ENCODE results near the gene POC1B.

Gene POC1B

GRCh38 chr12:89421092-89421835 is 104.6 kb downstream of the POC1B start:
- TF ChIP-seq CTCF (IDR thresholded peaks at IDR 0.05): no peak
- Histone ChIP-seq H3K27me3 (no peaks in the 10 kb centered on the region), H3K4me1 (ENCODE audit: control insufficient read depth in 1 of 2, insufficient read depth in 1 of 2, low read depth in 1 of 2, low read length in 1 of 2) (peaks cover 29 to 39% of the 10 kb centered on the region in 2 experiments), H3K27ac (no peak overlapping the region), H3K4me3 (ENCODE audit: low read depth in 1 of 2, low read length in 1 of 2) (no peak overlapping the region), H3K9me3 (no peaks in the 10 kb centered on the region), H3K36me3 (no peaks in the 10 kb centered on the region)

- Histone ChIP-seq H3K4me3 (ENCODE audit: low read depth in 1 of 2, low read length in 1 of 2) (no peak overlapping the region), H3K27ac (peak overlapping the region; percentile 14), H3K27me3 (no peaks in the 10 kb centered on the region), H3K4me1 (ENCODE audit: control insufficient read depth in 1 of 2, insufficient read depth in 1 of 2, low read depth in 1 of 2, low read length in 1 of 2) (peaks cover 13 to 20% of the 10 kb centered on the region in 2 experiments), H3K9me3 (no peaks in the 10 kb centered on the region), H3K36me3 (no peaks in the 10 kb centered on the region)
- no peak for TF ChIP-seq CTCF (IDR thresholded peaks at IDR 0.05)
These were observed 107.5 kb downstream of the POC1B start for GRCh38 chr12:89418228-89418910.

GRCh38 chr12:89417246-89417977 is 108.4 kb downstream of the POC1B start:
- H3K27ac ChIP-seq: no peak overlapping the region
- no peak for TF ChIP-seq CTCF (IDR thresholded peaks at IDR 0.05)
- H3K4me3 ChIP-seq (ENCODE audit: low read depth in 1 of 2, low read length in 1 of 2): no peak overlapping the region
- H3K27me3 ChIP-seq: no peaks in the 10 kb centered on the region
- H3K4me1 ChIP-seq (ENCODE audit: control insufficient read depth in 1 of 2, insufficient read depth in 1 of 2, low read depth in 1 of 2, low read length in 1 of 2): peaks cover 16 to 19% of the 10 kb centered on the region in 2 experiments
- no peaks in the 10 kb centered on the region for H3K9me3 ChIP-seq
- H3K36me3 ChIP-seq: no peaks in the 10 kb centered on the region

- Histone ChIP-seq H3K36me3 (no peaks in the 10 kb centered on the region), H3K4me1 (ENCODE audit: control insufficient read depth in 1 of 2, insufficient read depth in 1 of 2, low read depth in 1 of 2, low read length in 1 of 2) (peaks cover 16 to 19% of the 10 kb centered on the region in 2 experiments), H3K27me3 (no peaks in the 10 kb centered on the region), H3K9me3 (no peaks in the 10 kb centered on the region), H3K27ac (no peak overlapping the region), H3K4me3 (ENCODE audit: low read depth in 1 of 2, low read length in 1 of 2) (no peak overlapping the region)
- TF ChIP-seq CTCF (IDR thresholded peaks at IDR 0.05): no peak
These were observed 109.6 kb downstream of the POC1B start for GRCh38 chr12:89416049-89416792.

- Histone ChIP-seq H3K4me3 (ENCODE audit: low read depth in 1 of 2, low read length in 1 of 2) (no peak overlapping the region), H3K27ac (no peak overlapping the region), H3K36me3 (no peaks in the 10 kb centered on the region), H3K4me1 (ENCODE audit: control insufficient read depth in 1 of 2, insufficient read depth in 1 of 2, low read depth in 1 of 2, low read length in 1 of 2) (peaks cover 16 to 19% of the 10 kb centered on the region in 2 experiments), H3K27me3 (no peaks in the 10 kb centered on the region), H3K9me3 (no peaks in the 10 kb centered on the region)
- TF ChIP-seq CTCF (IDR thresholded peaks at IDR 0.05): no peak
These were observed 111.0 kb downstream of the POC1B start for GRCh38 chr12:89414851-89415250.
